HFF-Myc (cell line): ENCODE results near the gene CAPS.

Experiments
- DNase-seq: peaks from one replicate; pipeline ENCODE4 v3.0.0-alpha.2; 2011; ENCODE audit warnings: low read depth; ENCODE audit errors: extremely low read depth
- H3K4me3 ChIP-seq: replicated peaks from 2 replicates; pipeline ENCODE4 v1.5.1; 2011; ENCODE audit warnings: low read depth, mild to moderate bottlenecking, control low read depth, low read length
- TF ChIP-seq, protein P1 (sequence below): IDR thresholded peaks from 2 replicates; pipeline ENCODE4 v1.5.1; 2012; ENCODE audit warnings: mild to moderate bottlenecking, low read depth, low read length, control low read depth; ENCODE audit errors: missing control alignments

The CAPS gene

DNA sequence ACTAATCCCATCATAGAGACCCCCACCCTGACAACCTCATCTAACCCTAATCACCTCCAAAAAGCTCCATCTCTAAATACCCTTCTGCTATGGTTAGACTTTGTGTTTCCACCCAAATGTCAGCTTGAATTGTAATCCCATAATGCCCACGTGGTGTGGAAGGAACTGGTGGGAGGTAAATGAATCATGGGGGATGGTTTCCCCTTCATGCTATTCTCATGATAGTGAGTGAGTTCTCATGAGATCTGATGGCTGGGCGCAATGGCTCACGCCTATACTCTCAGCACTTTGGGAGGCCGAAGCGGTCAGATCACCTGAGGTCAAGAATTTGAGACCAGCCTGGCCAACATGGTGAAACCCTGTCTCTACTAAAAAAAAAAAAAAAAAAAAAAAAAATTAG lies 6.8 kb upstream of the CAPS start:
- TF ChIP-seq, protein P1, sequence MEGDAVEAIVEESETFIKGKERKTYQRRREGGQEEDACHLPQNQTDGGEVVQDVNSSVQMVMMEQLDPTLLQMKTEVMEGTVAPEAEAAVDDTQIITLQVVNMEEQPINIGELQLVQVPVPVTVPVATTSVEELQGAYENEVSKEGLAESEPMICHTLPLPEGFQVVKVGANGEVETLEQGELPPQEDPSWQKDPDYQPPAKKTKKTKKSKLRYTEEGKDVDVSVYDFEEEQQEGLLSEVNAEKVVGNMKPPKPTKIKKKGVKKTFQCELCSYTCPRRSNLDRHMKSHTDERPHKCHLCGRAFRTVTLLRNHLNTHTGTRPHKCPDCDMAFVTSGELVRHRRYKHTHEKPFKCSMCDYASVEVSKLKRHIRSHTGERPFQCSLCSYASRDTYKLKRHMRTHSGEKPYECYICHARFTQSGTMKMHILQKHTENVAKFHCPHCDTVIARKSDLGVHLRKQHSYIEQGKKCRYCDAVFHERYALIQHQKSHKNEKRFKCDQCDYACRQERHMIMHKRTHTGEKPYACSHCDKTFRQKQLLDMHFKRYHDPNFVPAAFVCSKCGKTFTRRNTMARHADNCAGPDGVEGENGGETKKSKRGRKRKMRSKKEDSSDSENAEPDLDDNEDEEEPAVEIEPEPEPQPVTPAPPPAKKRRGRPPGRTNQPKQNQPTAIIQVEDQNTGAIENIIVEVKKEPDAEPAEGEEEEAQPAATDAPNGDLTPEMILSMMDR: no peak
- no peak overlapping the region for H3K4me3 ChIP-seq
- DNase-seq: no peak

DNA sequence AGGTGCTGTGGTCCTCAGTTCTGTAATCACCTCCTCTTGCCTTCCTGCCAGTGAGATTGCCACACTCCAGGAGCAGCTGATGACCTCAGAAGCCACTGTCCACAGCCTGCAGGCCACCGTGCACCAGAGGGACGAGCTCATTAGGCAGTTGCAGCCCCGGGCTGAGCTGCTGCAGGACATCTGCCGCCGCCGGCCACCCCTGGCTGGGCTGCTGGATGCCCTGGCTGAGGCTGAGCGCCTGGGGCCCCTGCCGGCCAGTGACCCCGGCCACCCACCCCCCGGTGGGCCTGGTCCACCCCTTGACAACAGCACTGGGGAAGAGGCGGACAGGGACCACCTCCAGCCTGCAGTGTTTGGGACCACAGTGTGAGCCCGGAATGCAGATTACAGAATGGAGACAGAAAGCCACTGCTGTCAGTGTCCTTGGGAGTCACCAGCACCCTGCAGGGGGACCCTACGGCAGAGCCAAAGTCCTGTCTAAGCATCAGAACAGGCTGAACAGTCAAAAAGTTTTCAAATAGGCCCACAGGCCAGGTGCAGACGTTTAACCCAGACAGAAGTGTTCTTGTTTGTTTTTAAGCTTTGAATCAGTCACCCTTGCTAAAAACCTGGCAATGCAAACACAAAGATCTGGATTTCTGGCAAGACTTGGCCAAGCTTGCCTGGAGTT lies 5.1 kb upstream of the CAPS start:
- DNase-seq: no peak
- TF ChIP-seq, protein P1: no peak
- no peak overlapping the region for H3K4me3 ChIP-seq

DNA sequence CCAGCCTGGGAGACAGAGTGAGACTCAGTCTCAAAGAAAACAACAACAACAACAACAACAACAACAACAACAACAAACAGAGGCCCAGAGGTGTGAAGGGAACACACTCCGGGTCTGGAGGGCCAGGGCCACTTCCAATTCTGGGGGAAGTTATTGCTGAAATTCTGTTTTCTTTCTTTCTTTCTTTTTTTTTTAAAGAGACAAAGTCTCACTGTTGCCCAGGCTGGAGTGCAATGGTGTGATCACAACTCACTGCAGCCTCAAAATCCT lies 3.5 kb upstream of the CAPS start:
- TF ChIP-seq, protein P1: no peak
- DNase-seq: no peak
- H3K4me3 ChIP-seq: no peak overlapping the region

DNA sequence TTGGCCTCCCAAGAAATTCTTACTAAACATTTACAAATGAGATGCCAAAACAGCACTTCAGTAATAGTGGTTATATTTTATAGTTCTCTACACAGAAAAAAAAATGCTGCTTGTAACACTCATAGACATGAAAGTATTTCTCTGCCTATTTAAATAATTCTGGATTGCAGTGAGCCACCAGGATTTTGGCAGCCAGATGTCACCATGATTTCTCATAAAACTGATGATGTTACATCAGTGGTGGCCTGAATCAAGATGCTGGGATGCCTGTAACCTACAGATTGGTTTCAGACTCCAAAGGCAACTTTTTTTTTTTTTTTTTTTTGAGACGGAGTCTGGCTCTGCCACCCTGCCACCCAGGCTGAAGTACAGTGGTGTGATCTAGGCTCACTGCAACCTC lies 2.7 kb upstream of the CAPS start:
- TF ChIP-seq, protein P1: no peak
- no peak for DNase-seq
- H3K4me3 ChIP-seq: no peak overlapping the region

DNA sequence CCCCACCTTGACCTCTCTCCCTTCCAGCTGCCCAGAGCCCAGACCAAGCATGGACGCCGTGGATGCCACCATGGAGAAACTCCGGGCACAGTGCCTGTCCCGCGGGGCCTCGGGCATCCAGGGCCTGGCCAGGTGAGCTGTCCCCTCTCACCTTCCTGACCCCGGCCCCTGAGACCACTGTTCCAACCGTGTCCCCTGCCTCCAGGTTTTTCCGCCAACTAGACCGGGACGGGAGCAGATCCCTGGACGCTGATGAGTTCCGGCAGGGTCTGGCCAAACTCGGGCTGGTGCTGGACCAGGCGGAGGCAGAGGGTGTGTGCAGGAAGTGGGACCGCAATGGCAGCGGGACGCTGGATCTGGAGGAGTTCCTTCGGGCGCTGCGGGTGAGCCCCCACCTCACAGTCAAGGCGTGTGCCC lies 312 bp downstream of the CAPS start:
- no peak overlapping the region for H3K4me3 ChIP-seq
- TF ChIP-seq, protein P1: no peak
- no peak for DNase-seq

DNA sequence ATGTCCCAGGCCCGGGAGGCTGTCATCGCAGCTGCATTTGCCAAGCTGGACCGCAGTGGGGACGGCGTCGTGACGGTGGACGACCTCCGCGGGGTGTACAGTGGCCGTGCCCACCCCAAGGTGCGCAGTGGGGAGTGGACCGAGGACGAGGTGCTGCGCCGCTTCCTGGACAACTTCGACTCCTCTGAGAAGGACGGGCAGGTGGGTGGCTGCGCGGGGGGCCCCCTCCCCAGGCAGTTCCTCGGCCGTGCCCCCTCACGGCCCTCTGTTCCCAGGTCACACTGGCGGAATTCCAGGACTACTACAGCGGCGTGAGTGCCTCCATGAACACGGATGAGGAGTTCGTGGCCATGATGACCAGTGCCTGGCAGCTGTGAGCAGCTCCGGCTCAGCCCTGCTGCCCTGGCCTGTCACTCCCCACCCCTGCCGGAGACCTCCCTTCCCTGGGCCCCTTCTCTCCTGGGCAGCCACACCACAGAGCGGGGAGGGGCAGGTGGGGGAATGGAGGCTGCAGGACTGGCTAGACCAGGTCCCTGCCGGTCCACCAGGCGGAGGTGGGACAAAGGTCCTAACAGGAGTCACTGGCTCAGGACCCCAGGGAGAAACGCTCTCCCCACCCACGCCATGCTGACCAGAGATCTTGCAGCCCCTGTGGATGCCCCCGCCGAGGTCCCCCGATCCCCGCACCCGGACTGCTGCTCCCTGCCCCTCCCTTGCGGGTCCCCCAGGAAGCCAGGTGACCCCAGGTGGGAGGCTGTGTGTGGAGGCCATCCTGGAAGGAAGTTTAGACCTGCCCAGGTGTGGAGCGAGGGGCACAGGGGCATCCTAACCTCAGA lies 1.1 kb downstream of the CAPS start:
- DNase-seq: no peak

More for the DNA sequence above, 1.1 kb downstream of the CAPS start:
- TF ChIP-seq, protein P1: no peak
- no peak overlapping the region for H3K4me3 ChIP-seq
